H54 (cell line): ENCODE data around the gene ACMSD.
"Not testable (repeated sequence)": the region's sequence is repeated elsewhere in the genome, so short reads cannot be mapped to it uniquely, and the experiment has no call there.

ENCODE experiments used
- DNase-seq: peaks from one replicate; pipeline ENCODE4 v3.0.0; 2011; ENCODE audit warnings: low spot score, mixed read lengths; ENCODE audit not compliant: insufficient read length
- FAIRE-seq: peaks from 3 replicates; lab custom pipeline; 2011; peaks lifted over from hg19 to GRCh38; lab: Jason Lieb, UNC
- POLR2A ChIP-seq: IDR thresholded peaks from 2 replicates; pipeline ENCODE4 v1.6.1; 2011; ENCODE audit warnings: low read depth, mild to moderate bottlenecking, low read length

ACMSD gene

DNA sequence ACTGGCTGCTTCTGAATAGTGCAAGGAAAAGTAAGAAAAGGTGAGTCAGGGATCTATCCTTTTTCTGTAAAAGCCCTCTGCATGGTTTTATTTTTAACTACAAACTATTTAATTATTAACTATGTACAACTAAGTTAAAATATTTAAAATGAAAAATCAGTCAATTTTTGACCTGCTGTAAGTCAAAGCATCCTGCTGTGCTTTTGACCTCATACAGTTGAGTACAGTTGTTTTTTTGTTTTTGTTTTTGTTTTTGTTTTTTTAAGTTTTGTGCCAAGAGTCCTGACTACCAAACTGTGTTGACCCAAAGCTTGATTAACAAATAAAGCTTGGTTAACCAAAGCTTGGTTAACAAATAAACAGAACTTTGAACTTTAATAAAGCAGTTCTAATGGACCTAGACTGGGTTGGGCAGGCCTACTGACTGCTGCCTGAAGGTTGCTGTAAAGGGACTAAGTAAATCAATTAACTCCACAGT lies at the start of gene ACMSD:
Gene ACMSD, plus strand, starts transcription at position 474 of the 478 bp plus-strand sequence. CDS start 67 bp downstream, outside the sequence.
- DNase-seq (no peak), FAIRE-seq (no peak)
- no peak for TF ChIP-seq POLR2A

- no peak for TF ChIP-seq POLR2A
- FAIRE-seq (no peak), DNase-seq (no peak)
Observed at GRCh38 chr2:134790487-134790886, 47.9 kb upstream of the ACMSD start.

DNA sequence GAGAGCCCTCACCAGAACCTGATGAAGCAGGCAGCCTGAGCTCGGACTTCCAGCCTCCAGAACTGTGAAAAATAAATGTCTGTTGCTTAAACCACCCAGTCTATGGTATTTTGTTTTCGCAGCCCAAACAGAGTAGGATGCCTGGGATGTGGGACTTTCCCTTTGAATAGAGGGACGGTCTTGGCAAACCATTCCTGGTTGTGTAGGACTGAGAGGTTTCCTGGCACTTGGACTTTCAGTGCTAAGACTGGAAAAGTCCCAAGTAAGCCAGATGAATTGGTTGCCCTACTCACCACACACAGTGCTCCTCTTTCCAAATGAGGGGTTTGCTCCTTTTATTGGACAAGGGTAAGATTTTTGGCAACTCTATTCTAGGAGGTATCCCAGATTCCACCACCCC lies 46.8 kb upstream of the ACMSD start:
- FAIRE-seq = no peak
- TF ChIP-seq POLR2A = no peak
- DNase-seq = no peak

GRCh38 chr2:134792186-134792585 lies 46.2 kb upstream of the ACMSD start:
- no peak for TF ChIP-seq POLR2A
- DNase-seq (no peak), FAIRE-seq (no peak)

- no peak for DNase-seq
- TF ChIP-seq POLR2A = no peak
- FAIRE-seq = no peak
Observed at GRCh38 chr2:134795765-134796164, 42.7 kb upstream of the ACMSD start.

DNA sequence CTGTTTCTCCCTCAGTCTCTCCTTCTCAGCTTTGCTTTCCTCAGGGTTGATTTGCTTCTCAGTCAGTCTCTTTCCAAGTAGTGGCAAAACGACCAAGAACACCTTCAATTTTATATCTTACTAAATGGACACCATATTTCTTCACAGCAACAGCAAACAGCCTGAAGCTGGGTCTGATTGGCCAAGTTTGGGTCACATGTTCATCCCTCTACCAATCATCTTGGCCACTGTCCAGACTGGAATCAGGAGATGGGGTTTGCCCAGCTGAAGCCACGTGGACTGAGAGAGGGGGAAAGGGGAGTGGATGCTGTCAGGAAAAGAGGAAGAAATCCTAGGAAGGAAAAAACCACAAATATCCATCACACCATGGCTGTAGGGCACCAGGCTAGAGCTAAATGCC lies 42.0 kb upstream of the ACMSD start:
- DNase-seq (no peak), FAIRE-seq (no peak)
- no peak for TF ChIP-seq POLR2A

GRCh38 chr2:134799936-134800335 lies 38.5 kb upstream of the ACMSD start:
- DNase-seq = no peak

GRCh38 chr2:134800341-134800740 lies 38.1 kb upstream of the ACMSD start:
- FAIRE-seq (no peak), DNase-seq (no peak)
- TF ChIP-seq POLR2A = no peak

More at GRCh38 chr2:134799936-134800335, 38.5 kb upstream of the ACMSD start:
- no peak for TF ChIP-seq POLR2A
- no peak for FAIRE-seq

- FAIRE-seq, DNase-seq: not testable (repeated sequence)
Observed at GRCh38 chr2:134803609-134804405, 34.6 kb upstream of the ACMSD start.

GRCh38 chr2:134815741-134816140 lies 22.7 kb upstream of the ACMSD start:
- no peak for TF ChIP-seq POLR2A
- FAIRE-seq = no peak

GRCh38 chr2:134818321-134818720 lies 20.1 kb upstream of the ACMSD start:
- TF ChIP-seq POLR2A = no peak
- DNase-seq (no peak), FAIRE-seq (peak; percentile 96)

More at GRCh38 chr2:134815741-134816140, 22.7 kb upstream of the ACMSD start:
- DNase-seq = no peak

DNA sequence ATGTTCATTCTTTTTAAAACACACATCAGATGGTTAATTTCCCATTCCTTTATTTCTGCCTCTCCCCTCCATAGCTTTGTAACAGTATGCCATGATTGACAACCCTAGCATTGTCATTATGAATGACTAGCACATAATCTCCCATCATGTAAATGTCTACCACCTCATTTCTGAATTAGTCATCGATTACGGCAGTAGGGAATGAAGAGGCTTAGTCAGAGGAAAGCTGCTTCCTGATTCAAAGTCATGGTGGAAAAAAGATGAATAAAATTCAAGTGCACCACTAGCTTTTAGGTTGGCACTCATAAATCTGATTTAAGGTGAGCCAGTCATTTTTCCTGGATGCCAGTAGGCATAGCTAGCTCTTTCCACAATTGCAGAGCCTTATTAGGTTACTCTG lies 19.1 kb upstream of the ACMSD start:
- DNase-seq = peak; percentile 54
- FAIRE-seq = peak; percentile 97
- TF ChIP-seq POLR2A = no peak

DNA sequence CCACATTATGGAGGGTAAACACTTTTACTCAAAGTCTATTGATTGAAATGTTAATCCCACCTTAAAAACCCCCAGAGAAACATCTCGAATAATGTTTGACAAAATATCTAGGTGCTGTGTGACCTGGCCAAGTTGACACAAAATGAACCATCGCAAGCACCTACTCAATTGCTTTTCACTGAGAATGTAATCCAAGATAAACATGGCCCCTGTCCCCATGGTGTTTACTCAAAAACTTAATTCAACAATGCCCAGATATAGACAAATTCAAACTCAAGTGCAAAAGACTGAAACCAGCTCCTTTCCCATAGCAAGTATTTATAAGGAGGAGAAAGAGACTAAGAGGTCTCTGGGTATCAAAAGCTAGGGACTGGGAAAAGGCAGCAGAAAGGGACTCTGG lies 15.0 kb upstream of the ACMSD start:
- FAIRE-seq (no peak), DNase-seq (no peak)
- TF ChIP-seq POLR2A = no peak

DNA sequence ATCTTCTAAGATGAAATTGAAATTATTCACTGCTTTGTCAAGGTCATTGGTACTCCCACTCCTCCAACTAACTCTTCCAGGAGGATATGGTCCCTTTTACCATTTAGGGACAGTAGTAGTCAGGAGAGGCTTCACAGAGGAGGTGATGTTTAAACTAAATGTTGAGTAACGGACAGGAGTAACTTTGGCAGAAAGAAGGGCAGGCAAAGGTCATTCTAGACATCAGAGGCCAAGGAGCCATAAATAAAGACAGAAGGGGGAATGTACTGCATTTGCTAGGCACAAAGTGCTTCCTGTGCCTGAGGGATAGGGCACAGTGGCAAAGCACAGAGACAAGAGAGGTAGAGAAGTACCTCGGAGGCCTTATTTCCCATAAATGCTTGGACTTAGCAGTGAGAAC lies 14.6 kb upstream of the ACMSD start:
- no peak for DNase-seq
- FAIRE-seq = no peak
- no peak for TF ChIP-seq POLR2A

- DNase-seq, FAIRE-seq: not testable (repeated sequence)
Observed at GRCh38 chr2:134825716-134826115, 12.7 kb upstream of the ACMSD start.
